SJSA1 (cell line): ENCODE measurements around the gene CANX. TPM values are rescaled to one million over a fixed set of nuclear protein-coding genes. Genes with fewer than 3 reads are reported as not detected.
A peak's percentile ranks its signal among the peaks of the same experiment; 100 is the strongest.
"Not testable (repeated sequence)": the region's sequence is repeated elsewhere in the genome, so short reads cannot be mapped to it uniquely, and the experiment has no call there.

Experiments
- DNase-seq, 2 experiments: peaks; one replicate each; pipeline ENCODE4 v3.0.0-alpha.2; 2015 to 2020; ENCODE audit warnings: low spot score in 2 of 2, low read depth in 1 of 2
- H3K27ac ChIP-seq: fragments of 250-450 bp; sonication (Bioruptor Pico); 2 replicates; pipeline ENCODE4 v1.5.1; 2020; ENCODE audit warnings: mild to moderate bottlenecking, moderate library complexity
- H3K27me3 ChIP-seq: fragments of 250-450 bp; sonication (Bioruptor Pico); replicated peaks from 2 replicates; pipeline ENCODE4 v1.5.1; 2020; ENCODE audit warnings: mild to moderate bottlenecking, moderate library complexity
- H3K36me3 ChIP-seq: fragments of 250-450 bp; sonication (Bioruptor Pico); 2 replicates; pipeline ENCODE4 v1.5.1; 2020; ENCODE audit warnings: mild to moderate bottlenecking
- H3K4me1 ChIP-seq: fragments of 250-450 bp; sonication (Bioruptor Pico); replicated peaks from 2 replicates; pipeline ENCODE4 v1.6.1; 2021; ENCODE audit warnings: mild to moderate bottlenecking
- H3K4me3 ChIP-seq: fragments of 250-450 bp; sonication (Bioruptor Pico); 2 replicates; pipeline ENCODE4 v1.5.1; 2020; ENCODE audit warnings: mild to moderate bottlenecking
- H3K9me3 ChIP-seq: fragments of 250-450 bp; sonication (Bioruptor Pico); replicated peaks from 2 replicates; pipeline ENCODE4 v1.5.1; 2020; ENCODE audit warnings: mild to moderate bottlenecking
- total RNA-seq: library from RNA; depleted of rRNA; stranded (reverse); fragments of >200 nt; shearing (Covaris generic); gene quantifications from 2 replicates; pipeline ENCODE4 v1.2.3, GENCODE V29; 2014

CANX gene
- total RNA-seq, 1 experiment from 2014 or later: 813 TPM

GRCh38 chr5:179729303-179729702, 30.5 kb downstream of the CANX start:
- Histone ChIP-seq H3K27me3 (no peaks in the 10 kb centered on the region), H3K27ac (no peak overlapping the region), H3K4me3 (no peak overlapping the region), H3K4me1 (peaks cover 11% of the 10 kb centered on the region), H3K9me3 (no peaks in the 10 kb centered on the region), H3K36me3 (peaks cover 84% of the 10 kb centered on the region)
- DNase-seq: no peak

DNA sequence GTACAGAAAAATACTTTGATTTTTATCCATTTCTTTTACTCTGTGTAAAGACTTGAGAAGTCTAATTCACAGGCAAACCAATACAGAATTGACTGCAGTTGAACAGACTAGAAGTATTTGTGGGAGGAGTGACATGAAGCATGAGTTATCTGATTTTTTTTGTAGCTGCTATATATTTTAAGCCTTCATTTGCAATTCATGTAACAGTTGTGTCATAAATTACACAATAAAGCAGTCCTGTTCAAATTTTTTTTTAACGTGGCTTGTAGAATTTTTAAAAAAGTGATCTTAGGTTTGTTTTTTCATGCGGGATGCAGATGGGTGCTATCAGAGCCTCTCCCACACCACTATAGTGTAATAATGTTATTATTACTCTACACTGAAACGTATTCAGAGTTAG, 31.0 kb downstream of the CANX start:
- no peaks in the 10 kb centered on the region for H3K27me3 ChIP-seq
- no peaks in the 10 kb centered on the region for H3K9me3 ChIP-seq
- H3K36me3 ChIP-seq: peaks cover 82% of the 10 kb centered on the region
- H3K4me3 ChIP-seq: no peak overlapping the region
- H3K27ac ChIP-seq: no peak overlapping the region
- peaks cover 15% of the 10 kb centered on the region for H3K4me1 ChIP-seq
- DNase-seq: no peak

- Histone ChIP-seq H3K4me3 (no peak overlapping the region), H3K27ac (no peak overlapping the region), H3K27me3 (no peaks in the 10 kb centered on the region), H3K36me3 (peaks cover 78% of the 10 kb centered on the region), H3K4me1 (peaks cover 16% of the 10 kb centered on the region), H3K9me3 (no peaks in the 10 kb centered on the region)
- DNase-seq: no peak
Observed at GRCh38 chr5:179730356-179730755, 31.6 kb downstream of the CANX start.

DNA sequence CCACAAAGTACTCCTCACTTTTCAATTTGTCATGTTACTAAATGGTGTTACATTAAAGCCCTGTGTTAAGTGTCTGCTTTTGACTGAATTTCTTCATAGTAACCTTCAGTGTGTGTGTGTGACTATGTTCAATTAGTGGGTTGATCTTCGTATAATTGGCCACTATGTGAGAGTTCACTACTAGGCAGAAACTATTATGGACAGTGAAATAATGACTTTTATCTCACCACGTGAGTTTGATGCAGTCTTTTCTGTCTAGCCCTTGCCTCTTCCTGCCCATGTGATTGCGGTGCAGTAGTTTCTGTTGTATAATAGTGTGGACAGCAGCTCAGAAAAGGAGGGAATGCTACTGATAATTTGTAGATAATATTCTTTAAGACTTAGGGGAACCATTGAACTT, 32.1 kb downstream of the CANX start:
- Histone ChIP-seq H3K4me3 (no peak overlapping the region), H3K36me3 (peaks cover 78% of the 10 kb centered on the region), H3K4me1 (peaks cover 16% of the 10 kb centered on the region), H3K27ac (no peak overlapping the region), H3K9me3 (no peaks in the 10 kb centered on the region), H3K27me3 (no peaks in the 10 kb centered on the region)
- no peak for DNase-seq

- Histone ChIP-seq H3K27ac (peak overlapping the region; percentile 0; the same call in 1 of the 2 replicates), H3K4me1 (peaks cover 16% of the 10 kb centered on the region), H3K9me3 (no peaks in the 10 kb centered on the region), H3K4me3 (peak overlapping the region; percentile 86), H3K36me3 (peaks cover 70% of the 10 kb centered on the region), H3K27me3 (no peaks in the 10 kb centered on the region)
- DNase-seq: no peak
Observed at GRCh38 chr5:179731791-179732411, 33.1 kb downstream of the CANX start.

DNA sequence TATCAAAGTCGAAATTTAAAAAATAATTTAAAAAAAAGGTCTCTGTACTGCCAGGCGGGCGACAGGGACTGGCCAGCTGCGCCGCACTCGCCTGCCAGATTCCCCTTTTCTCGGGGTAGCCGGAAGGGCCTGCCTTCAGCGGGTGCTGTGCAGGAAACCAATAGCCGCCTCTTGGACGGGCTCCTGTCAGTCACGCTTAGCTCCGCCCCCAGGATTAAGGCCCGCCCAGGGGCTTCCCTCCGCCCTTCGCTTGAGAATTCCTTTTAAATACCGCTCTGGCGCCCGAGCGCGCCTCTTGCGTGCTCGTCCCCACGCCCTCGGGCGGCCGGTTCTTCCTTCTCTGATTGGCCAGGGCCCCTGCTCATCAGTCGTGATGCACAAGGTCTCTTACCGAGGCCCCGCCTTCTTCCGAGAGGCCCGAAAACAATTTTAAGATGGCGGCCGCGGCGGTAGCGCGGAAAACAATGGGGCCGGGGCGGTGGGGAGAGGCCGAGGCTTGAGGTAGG, 33.7 kb downstream of the CANX start, which contains the start of gene MAML1:
TSS of gene MAML1 (plus strand) at position 411 of the 506 bp plus-strand sequence. CDS start 291 bp downstream, outside the sequence.
- H3K27ac ChIP-seq: peak within 1 kb of the TSS; percentile 54
- peaks cover 16% of the 10 kb centered on the region for H3K4me1 ChIP-seq
- DNase-seq: peak; percentile 100
- peaks cover 70% of the 10 kb centered on the region for H3K36me3 ChIP-seq
- no peaks in the 10 kb centered on the region for H3K27me3 ChIP-seq
- H3K9me3 ChIP-seq: no peaks in the 10 kb centered on the region
- peak within 1 kb of the TSS; percentile 86 for H3K4me3 ChIP-seq

GRCh38 chr5:179732918-179733771, 34.4 kb downstream of the CANX start:
- Histone ChIP-seq H3K27me3 (no peaks in the 10 kb centered on the region), H3K27ac (peak overlapping the region; percentile 54), H3K4me3 (peak overlapping the region; percentile 86), H3K4me1 (peaks cover 16% of the 10 kb centered on the region), H3K9me3 (no peaks in the 10 kb centered on the region), H3K36me3 (peaks cover 70% of the 10 kb centered on the region)
- DNase-seq: peak; percentile 64 to 70

- Histone ChIP-seq H3K27me3 (no peaks in the 10 kb centered on the region), H3K4me1 (peaks cover 16% of the 10 kb centered on the region), H3K36me3 (peaks cover 70% of the 10 kb centered on the region), H3K4me3 (peak overlapping the region; percentile 86), H3K27ac (no peak overlapping the region), H3K9me3 (no peaks in the 10 kb centered on the region)
- peak in 1 of 2 experiments; percentile 12 for DNase-seq
Observed at GRCh38 chr5:179733772-179734126, 35.0 kb downstream of the CANX start.

DNA sequence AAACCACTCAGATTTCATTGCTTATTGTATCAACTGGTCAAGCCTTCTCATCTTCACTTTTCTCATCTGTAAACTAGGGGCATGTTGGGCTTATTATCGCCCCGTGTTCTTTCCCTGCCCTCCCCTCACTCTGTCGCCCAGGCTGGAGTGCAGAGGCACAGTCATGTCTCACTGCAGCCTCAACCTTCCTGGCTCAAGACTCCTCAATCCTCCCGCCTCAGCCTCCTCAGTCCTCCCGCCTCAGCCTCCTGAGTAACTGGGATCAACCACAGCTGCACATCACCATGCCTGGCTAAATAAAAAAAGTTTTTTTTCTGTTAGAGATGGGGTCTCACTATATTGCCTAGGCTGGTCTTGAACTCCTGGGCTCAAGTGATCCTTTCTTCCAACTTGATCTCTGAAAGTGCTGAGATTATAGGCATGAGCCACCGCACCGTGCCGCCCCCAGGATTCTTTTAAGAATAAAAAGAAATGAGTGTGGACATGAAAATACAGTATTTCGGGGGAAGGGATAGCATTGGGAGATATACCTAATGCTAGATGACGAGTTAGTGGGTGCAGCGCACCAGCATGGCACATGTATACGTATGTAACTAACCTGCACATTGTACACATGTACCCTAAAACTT, 35.9 kb downstream of the CANX start:
- Histone ChIP-seq H3K9me3 (no peaks in the 10 kb centered on the region), H3K4me3 (peak overlapping the region; percentile 86), H3K4me1 (peaks cover 16% of the 10 kb centered on the region), H3K27me3 (no peaks in the 10 kb centered on the region), H3K27ac (no peak overlapping the region), H3K36me3 (peaks cover 70% of the 10 kb centered on the region)
- no peak for DNase-seq

DNA sequence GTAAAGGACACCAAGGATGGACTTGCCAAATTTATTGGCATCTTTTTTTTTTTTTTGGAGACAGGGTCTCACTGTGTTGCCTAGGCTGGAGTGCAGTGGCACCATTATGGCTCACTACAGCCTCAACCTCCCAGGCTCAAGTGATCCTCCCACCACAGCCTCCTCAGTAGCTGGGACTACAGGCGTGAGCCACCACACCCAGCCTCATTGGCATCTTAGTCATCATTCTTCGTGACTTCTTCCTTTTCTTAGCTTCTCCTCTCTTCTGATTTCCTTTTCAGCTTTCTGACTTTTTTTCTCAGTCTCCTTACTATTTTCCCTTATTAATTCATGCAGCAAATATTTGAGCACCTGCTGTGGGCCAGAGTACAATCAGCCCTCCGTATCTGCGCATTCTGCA, 40.0 kb downstream of the CANX start:
- Histone ChIP-seq H3K27ac (no peak overlapping the region), H3K4me1 (peaks cover 9% of the 10 kb centered on the region), H3K27me3 (no peaks in the 10 kb centered on the region), H3K4me3 (no peak overlapping the region), H3K36me3 (peaks cover 52% of the 10 kb centered on the region), H3K9me3 (no peaks in the 10 kb centered on the region)
- DNase-seq: no peak

DNA sequence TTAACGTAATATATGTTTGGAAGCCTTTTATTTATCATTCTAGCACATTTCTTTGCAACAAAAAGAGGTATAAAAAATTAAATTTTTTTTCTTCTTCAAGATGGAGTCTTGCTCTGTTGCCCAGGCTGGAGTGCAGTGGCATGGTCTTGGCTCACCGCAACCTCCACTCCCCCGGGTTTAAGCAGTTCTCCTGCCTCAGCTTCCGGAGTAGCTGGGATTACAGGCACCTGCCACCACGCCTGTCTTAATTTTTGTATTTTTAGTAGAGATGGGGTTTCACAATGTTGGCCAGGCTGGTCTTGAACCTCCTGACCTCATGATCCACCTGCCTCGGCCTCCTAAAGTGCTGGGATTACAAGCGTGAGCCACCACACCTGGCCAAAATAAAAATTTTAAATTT, 45.3 kb downstream of the CANX start:
- H3K27ac ChIP-seq, H3K27me3 ChIP-seq, H3K4me3 ChIP-seq, H3K4me1 ChIP-seq, H3K9me3 ChIP-seq, DNase-seq: not testable (repeated sequence)
- H3K36me3 ChIP-seq: peaks cover 50% of the 10 kb centered on the region

DNA sequence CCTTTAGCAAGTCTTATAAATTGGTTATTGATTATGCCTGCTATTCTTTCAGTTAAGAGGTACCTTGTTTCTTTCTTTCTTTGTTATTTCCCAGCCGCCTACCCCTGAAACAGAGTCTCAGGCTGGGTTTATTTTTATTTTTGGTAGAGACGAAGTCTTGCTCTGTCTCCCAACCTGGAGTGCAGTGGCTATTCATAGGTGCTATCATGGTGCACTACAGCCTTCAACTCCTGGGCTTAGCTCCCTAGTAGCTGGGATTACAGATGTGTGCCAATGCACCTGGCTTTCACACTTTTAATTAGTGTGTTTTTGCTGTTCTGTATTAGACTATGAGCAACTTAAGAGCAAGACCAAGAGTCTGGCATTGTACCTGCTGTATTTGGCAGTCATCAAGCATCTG, 48.1 kb downstream of the CANX start:
- Histone ChIP-seq H3K4me1 (no peaks in the 10 kb centered on the region), H3K27ac (no peak overlapping the region), H3K27me3 (no peaks in the 10 kb centered on the region), H3K36me3 (peaks cover 62% of the 10 kb centered on the region), H3K4me3 (no peak overlapping the region), H3K9me3 (no peaks in the 10 kb centered on the region; the same call in 1 of the 2 replicates)
- no peak for DNase-seq

- Histone ChIP-seq H3K4me3 (no peak overlapping the region), H3K36me3 (peaks cover 60% of the 10 kb centered on the region), H3K27me3 (no peaks in the 10 kb centered on the region), H3K9me3 (no peaks in the 10 kb centered on the region; the same call in 1 of the 2 replicates), H3K4me1 (no peaks in the 10 kb centered on the region), H3K27ac (no peak overlapping the region)
- DNase-seq: no peak
Observed at GRCh38 chr5:179747811-179748210, 49.0 kb downstream of the CANX start.
